GM21737 (cell line): ENCODE data around the gene IMMP2L.

Source experiments
- ATAC-seq: cut with Tn5 transposase; IDR thresholded peaks from one replicate; pipeline ENCODE4 v1.9.1; 2021; ENCODE audit warnings: mild to moderate bottlenecking, moderate library complexity; ENCODE audit not compliant: unreplicated experiment

Gene IMMP2L

DNA sequence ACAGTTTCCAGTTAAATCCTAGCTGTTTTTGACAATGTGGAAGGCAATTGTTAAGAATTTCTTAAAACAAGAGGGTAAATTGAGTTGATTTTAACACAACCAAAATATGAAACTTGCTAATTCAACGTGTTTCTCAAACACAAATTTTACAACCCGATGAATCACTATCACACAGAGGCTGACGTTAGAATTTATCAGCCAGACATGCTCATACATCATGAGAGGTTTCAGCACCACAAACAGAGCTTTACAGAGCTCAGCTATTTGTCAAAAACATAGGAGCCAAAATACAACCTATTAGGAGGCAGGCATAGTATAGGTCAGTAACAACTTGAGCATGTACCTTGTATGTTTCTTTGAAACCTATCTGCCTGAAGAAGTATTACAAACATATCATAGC, 435.3 kb downstream of the IMMP2L start:
- no peak for ATAC-seq

DNA sequence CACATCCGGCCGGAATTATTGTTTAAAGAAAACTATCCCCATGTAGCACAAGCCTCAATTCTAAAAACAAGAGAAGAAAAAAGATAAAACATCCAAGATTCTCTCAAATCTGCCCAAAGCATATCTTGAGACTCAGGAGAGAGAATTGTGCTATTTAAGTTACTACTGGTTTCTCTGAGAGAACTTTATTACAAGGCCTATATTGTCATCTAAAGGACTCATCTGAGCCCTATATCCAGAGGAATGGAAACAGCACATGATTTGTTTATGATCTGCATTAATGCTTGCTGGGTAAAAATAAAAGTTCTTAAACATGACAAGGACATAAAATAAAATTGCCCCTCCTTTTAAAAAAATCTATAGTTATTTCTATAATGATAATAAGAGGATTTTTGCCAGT, 446.3 kb downstream of the IMMP2L start:
- ATAC-seq: no peak

DNA sequence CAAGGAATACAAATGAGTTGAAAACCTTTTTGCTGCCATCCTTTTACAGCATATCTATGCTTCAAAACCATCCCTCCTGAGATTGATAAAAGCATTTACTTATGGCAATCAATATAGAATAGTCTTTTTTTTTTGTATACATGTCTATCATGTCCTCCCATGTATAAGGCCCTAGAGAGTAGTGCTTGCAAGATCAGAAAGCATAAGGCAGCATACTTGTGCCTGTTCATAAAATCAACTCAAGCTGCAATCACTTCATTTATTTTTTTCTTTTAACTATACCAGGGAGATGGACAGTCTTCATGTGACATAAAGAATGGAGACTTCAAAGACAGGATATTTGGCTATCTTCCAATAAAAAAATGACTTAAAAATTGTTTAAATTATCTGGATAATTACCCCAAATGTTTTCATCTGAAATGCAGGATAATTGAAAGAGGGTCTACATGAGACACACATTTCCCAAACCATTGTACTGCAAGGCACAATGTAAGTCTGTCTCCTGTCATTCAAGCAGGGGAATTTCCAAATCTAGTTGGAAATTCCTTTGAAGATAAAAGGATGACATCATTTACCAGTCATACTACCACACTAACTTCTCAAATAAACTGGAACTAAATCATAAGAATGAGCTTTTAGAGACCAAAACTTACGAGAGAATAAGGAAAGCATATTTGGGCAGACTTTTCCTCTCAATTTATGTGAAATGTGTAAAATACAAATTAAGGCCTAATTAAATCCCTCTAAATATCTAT, 448.9 kb downstream of the IMMP2L start:
- ATAC-seq: no peak

DNA sequence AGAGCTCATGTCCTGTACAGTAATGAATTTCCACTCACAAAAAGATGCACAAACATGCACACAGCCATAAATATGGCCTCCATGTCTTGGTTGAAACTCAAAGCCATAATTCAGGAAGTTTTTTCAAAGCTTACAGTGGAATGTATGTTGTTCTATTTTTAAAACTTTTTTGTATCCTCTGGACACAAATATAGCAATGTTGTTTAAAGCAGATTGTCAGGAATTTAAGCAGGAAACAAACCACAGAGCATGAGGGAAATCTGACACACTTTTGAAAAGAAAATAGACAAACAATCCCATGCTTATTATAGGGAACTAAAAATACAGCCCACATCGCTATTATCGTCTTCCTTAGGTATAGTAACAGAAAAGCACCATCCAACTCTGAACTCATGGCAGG, 449.9 kb downstream of the IMMP2L start:
- no peak for ATAC-seq

DNA sequence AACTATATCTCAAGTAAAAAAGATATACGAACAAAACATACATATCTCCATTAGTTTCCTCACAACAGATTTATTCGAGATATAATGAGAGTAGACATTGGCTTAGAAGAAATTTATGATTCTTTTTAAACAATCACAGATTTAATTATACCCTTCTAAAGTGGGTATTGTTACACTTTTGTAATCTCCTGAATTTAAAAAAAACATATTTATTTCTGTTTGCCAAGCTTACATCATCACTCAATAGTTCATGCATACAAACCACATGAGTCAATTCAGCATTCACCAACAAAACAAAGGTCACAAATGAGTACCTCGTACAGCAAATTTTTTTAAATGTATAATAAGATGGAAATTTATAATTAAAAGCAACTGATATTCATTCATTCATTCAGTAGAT, 453.8 kb downstream of the IMMP2L start:
- ATAC-seq: no peak

DNA sequence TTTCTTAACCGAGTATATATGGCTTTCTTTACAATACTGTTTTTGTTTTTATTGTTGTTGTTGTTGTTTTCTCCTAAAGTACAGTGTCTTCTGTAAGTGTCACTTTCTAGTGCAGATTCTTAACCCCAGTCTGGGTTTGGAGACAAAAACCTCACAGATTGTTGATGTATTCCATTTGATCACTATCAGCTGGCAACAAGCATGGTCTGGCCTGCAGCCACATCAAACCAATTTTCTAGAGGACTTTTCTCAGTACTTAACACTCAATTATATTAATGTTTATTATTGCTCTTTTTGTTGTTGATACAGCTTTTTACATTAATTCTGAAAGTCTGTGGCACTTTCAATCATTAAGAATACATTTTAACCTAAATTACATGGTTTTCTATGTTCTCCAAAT, 454.3 kb downstream of the IMMP2L start:
- no peak for ATAC-seq

DNA sequence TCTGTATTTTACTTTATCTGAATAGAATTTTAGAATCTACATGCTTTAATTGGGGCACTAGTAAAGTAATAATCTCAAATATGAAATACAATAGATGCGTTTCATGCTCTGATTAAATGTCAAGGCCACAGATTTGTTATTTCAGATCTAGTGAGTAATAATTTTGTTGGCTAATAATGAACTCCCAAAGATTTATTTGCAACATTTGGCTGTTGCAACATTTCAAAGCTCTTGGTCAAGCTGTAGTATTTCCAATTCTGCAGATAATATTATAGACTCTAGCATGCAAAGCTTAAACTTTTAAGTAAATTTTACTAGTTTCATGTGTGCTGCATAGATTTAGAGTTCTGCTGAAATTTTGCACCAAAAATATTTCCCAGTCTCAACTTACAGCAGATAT, 454.7 kb downstream of the IMMP2L start:
- ATAC-seq: no peak

DNA sequence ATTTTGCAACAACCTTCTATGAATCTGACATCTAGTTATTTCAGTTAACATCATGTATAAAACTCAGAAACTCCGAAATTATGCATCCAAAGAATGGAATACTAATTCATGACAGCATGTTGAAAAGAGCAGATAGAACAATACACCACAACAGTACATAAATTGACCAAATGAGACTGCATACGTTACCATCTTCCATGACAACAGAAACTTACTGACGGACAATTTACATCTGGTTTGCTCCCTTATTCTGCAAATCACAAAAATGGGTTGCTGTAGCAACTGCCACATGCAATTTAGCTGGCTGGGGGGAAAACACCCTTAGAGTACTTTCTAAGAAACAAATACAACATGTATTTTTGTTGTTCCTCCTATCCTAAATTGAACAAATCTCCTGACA, 457.0 kb downstream of the IMMP2L start:
- no peak for ATAC-seq

DNA sequence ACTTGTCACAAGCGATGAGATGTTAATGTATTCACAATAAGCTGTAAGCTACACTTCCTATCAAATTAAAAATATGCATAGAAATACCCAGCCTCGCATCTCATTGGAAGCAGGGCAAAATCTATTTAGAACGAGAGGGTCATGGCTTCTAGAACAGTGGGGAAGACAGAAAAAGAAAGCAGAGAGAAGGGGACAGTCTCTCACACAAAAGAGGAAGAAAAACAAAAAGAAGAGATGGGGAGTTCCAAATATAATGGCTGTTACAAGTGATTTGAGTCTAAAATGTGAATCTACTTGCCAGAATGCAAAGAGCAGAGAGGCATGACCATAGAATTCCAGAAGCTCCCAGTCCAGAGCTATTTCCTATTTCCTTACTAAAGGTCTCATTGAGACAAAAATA, 457.6 kb downstream of the IMMP2L start:
- no peak for ATAC-seq

DNA sequence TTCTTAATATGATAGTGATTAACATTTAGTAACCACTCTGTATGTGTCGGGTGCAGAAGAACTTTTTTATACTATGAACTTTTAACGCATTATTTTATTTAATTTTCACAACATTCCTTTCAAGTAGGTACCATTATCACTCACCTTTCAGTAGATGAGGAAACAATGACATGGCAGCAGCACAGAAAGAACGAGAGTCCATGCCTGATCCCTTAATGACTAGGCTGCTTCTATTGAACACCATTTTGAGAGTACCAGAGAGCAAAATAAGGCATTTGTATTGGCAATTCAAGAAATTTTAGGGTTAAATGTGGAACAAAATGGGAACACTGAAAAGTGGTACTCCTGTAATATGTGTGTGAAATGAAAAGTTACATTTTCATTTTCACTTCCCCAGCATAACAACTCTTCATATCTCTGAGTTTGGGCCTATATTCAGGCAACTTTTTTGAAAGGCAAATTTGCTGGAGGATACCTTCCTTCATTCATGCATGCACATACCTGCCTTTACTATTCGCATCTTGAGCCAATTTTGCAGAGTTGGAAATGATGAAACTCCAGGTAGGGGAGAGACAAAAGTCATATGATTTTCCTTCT, 458.5 kb downstream of the IMMP2L start:
- ATAC-seq: peak; percentile 71

DNA sequence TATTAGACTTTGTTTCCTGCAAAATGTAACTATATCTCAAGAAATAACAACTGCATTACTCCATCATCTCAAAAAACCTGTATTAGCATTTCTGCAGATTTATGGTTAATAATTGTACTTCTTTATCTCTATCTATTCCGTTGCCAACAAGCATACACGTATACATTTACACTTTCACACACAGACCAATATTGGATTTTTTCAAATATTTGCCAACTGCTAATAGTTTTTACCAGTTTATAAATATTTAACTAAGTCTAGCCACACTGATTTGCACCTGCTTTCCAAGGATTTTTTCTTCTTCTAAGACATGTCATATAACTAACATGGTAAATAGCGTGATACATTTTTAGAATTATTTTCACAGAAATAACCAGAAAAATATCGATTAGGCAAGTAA, 459.2 kb downstream of the IMMP2L start:
- ATAC-seq: no peak

DNA sequence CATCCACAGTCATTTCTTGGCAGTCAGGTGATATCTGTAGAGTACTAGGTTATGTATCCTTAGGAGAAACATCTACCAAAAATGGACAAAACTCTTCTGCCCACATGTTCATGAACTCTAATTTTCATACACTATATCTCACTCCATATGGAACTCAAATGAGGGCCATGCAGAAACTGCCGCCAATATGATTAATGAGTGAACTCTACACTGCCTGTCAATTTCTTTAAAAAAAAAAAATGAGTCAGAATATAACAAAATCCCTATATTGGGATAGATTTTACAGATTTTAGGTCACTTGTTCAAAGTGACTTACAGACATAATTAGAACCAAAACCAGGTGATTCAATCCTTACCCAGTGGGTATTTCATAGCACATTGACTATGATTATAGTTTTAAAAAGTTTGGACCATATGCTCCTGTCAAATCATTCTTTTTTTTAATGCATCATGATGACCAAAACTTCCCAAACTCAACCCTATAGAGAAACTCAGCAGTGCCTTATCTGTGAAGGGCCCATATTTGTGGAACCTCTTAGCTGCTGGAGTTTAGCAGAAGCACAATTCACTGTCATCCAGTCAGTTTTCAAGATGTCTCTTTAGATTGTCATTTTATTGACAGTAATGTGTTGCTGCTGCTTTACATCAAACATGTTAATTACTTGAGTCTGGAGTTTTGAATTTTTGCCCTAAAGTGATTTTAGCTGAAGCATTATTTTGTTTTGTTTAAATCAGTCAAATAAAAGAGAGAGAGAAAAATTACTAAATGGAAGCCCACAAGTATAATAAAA, 460.2 kb downstream of the IMMP2L start:
- ATAC-seq: no peak

DNA sequence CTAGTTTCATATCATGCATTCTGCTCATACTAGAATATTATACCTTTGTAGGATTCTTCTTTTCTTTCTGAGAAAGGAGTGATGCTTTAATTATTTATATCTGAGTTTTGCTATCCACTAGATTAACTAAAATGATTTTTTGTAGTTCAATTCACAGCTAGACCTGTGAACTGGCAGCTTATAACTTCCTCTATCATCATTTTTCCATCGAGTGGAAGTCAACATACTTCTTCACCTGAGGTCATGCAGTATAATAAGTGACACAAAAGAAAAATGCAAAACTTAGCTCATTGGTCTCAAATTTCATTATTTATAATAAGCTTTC, 463.4 kb downstream of the IMMP2L start:
- ATAC-seq: no peak

DNA sequence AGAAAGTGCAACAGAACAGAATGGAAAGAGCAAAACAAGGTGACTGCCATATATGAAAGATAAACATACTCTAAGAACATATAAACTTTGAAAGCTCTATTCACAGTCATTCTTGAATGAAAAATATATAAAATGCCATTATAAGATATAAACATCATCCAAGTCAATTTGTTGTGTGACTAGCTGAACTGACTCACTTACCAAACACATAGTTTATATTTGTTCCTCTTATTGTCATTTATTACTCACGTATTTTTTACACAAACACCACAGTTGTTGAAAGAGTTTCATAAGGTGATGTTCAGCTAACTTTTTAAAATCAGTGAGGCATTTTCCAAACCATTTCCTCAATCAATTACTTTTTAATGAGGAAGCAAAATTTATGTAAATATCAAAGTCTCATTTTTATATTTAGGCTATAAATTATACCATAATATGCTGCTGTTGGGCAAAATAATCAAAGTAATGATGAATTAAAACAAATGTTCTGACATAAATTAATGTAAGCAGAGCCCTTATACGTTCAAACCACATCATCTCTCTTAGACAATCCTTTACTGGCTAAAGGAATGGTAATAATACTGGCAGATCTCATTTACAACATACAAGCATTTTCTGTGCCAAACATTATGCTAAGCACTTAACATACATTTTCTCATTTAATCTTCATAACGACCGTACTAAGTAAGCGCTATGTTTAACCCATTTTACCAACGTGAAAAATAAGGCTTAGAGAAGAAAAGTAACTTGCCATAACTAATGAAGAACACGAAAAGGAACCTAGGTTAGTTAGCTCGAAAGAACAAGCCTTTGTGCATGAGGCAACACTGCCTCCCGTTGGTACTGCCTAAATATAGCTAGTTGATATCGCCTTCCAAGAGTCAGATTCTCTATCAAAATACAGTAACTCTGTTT, 464.0 kb downstream of the IMMP2L start:
- ATAC-seq: no peak

DNA sequence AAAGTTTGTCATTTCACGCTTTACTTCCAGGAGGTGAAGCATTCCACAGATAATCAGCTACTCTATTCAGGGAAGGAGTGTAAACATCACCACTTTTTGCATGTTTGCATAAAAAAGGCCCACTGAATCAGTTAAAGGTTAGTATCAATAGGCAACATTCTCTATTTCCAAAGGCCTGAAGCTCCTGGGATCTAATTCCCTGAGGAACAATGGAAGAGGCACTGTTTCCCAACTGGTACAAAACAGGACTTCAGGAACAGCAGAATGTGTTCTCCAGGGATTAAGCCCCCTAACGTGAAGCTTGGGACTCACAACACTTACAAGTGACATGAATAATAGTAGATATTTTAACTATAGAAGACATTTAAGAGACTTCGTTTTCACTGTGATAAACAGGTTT, 465.3 kb downstream of the IMMP2L start:
- no peak for ATAC-seq

DNA sequence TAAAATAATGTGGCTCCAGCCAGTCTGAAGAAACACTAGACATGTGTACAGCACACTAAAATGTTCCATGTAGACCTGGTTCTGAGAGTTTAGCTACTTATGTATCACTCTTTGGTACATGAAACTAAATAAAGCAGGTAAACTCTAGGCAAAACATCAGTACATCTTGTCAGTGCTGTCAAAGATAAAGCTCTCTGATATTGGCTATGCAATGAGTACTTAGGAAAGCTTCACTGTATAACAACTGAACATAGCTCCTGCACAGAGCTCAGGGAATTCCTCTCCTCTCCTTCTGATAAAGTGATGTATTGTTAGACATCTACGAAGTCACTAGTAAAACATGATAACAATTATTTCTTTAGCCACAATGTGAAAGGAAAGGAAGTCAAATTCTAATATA, 467.9 kb downstream of the IMMP2L start:
- ATAC-seq: no peak

DNA sequence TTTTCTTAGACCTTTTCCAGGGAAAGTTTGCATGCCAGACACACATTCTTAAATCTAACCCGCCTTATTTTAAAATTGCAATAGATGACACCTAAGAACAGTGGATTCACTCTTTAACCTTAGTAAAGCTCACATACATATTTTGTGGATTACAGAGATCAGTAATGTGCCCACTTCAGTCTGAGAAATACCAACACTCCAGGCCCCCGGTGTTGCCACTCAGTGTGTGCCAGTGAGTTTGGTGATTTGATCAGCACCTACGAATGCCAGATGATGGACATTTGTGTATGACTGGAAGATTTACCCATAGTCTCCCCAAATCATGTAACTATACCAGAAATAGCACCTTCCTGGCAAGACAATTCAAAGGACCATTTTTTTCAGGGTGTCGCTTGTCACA, 468.8 kb downstream of the IMMP2L start:
- ATAC-seq: no peak

DNA sequence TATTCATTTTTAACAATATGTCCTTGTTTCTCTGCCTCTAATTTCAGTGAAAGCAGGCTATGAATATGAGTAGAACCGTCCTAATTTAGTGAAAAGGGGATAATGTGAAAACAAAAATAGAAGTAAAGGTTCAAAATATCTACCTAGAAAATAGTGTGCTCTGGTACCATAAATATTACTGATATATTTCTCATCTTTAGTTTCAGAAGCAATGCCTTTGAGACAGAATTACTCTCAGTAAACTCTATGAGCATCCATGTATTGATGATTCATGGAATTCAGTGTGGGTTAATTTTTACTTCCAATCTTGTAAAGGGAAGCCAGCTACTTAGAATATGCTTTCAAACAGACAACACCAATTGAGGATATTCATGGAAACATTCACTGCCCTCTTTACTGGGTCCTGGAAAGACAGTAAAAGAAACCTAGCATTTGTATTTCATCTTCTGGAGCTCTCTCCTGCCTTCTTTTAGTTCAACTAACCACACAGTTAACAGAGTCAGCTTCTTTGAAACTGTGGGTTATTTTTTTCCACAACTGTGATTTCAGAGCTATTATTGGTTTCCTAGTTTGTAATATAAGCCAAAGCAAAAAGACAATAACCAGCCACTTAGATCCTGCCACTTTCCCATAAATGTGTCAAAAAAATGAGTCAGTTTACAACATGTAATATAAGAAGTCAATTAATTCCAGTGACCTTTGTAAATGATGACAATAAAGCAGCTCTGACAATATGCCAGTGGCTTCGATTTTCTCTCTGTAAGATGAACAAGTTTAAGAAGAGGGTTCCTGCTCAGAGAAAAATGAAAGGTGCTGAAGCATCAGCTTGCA, 469.7 kb downstream of the IMMP2L start:
- no peak for ATAC-seq

DNA sequence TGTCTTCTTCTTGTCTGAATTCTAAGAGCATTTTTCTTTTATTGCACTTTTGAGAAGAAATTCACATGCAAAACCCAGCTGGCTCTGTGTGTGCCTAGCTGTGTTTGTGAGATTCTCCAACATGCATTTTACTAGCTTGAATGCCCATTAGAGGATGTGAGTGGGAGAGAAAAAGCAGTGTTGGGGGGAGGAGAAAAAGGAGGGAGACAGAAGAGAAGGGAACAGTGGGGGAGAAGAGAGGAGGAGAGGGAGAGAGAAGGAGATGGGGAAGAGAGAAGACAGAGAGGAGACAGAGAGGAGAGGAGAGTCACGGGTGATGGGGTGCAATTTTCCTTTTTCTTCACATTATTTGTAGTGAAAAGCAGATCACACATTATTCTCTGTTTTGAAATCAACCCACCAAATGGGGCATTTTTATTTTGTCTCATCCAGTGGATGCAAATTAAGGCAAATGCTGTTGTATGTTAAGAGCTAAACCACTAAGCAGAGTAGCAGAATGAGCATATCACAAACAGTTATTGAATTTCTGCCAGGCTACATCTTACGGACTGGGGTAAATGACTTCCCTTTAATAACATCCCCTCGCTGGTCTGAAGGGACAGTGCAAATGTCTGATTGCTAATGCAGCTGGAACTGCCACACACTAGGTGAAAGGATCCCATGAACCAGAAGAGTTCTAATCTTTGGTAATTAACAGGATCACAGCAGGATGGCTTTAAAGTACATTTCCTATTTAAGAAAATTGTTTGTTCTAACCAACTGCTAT, 470.5 kb downstream of the IMMP2L start:
- no peak for ATAC-seq

DNA sequence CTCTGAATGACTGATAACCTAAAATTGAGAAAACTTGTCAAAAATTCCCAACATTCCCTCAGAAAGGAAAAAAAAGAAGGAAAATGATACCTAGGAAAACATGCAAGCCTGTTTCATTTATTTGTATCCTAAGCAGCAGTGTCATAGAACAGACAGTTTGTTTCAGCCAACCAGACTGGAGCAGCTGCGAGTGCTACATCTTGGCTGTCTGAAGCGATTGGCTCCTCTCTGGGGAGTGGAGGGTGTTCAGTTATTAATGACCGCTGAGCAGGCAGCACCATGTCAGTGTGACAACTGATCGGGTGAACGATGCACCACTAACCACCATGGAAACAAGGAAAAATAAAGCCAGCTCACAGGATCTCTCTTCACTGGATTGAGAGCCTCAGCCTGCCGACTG, 471.4 kb downstream of the IMMP2L start, which contains the start of gene LRRN3:
Gene LRRN3 (plus strand): TSS at position 282 of the 400 bp plus-strand sequence. CDS start 31,646 bp downstream, outside the sequence.
- no peak for ATAC-seq
